HG03064 (cell line): Measurements from ENCODE around the gene HPCAL1.

Source experiments
- ATAC-seq: cut with Tn5 transposase; IDR thresholded peaks from one replicate; pipeline ENCODE4 v1.9.1; 2021; ENCODE audit warnings: low read depth; ENCODE audit not compliant: unreplicated experiment

HPCAL1 gene

GRCh38 chr2:10414591-10414990 is 111.9 kb downstream of the HPCAL1 start:
- ATAC-seq = no peak

GRCh38 chr2:10415048-10415447 is 112.3 kb downstream of the HPCAL1 start:
- no peak for ATAC-seq

GRCh38 chr2:10415640-10416039 is 112.9 kb downstream of the HPCAL1 start:
- ATAC-seq = no peak

GRCh38 chr2:10417551-10418335 is 115.0 kb downstream of the HPCAL1 start:
- ATAC-seq = no peak

GRCh38 chr2:10419553-10420257 is 117.0 kb downstream of the HPCAL1 start:
- ATAC-seq = no peak

GRCh38 chr2:10422251-10422650 is 119.5 kb downstream of the HPCAL1 start:
- ATAC-seq = no peak

GRCh38 chr2:10422732-10423399 is 120.2 kb downstream of the HPCAL1 start:
- no peak for ATAC-seq

GRCh38 chr2:10423400-10423774 is 120.7 kb downstream of the HPCAL1 start:
- ATAC-seq = no peak

- ATAC-seq = no peak
These were observed 121.3 kb downstream of the HPCAL1 start for GRCh38 chr2:10424051-10424450.

- ATAC-seq = no peak
These were observed 122.3 kb downstream of the HPCAL1 start for GRCh38 chr2:10424916-10425505.

- no peak for ATAC-seq
These were observed 123.0 kb downstream of the HPCAL1 start for GRCh38 chr2:10425699-10426098.

- ATAC-seq = no peak
These were observed 124.3 kb downstream of the HPCAL1 start for GRCh38 chr2:10426726-10427617.

- no peak for ATAC-seq
These were observed 124.9 kb downstream of the HPCAL1 start for GRCh38 chr2:10427618-10427949.

- ATAC-seq = no peak
These were observed 125.7 kb downstream of the HPCAL1 start for GRCh38 chr2:10428355-10428754.

- no peak for ATAC-seq
These were observed 126.2 kb downstream of the HPCAL1 start for GRCh38 chr2:10428924-10429323.

- no peak for ATAC-seq
These were observed 128.3 kb downstream of the HPCAL1 start for GRCh38 chr2:10430886-10431622.

- ATAC-seq = no peak
These were observed 129.1 kb downstream of the HPCAL1 start for GRCh38 chr2:10431797-10432196.

- ATAC-seq = no peak
These were observed 129.8 kb downstream of the HPCAL1 start for GRCh38 chr2:10432311-10433181.
